HG02642 (cell line): ENCODE data around the gene EPHA3.

Experiments used
- ATAC-seq: cut with Tn5 transposase; IDR thresholded peaks from one replicate; pipeline ENCODE4 v1.9.1; 2021; ENCODE audit warnings: mild to moderate bottlenecking; ENCODE audit not compliant: unreplicated experiment, poor library complexity

Gene EPHA3

DNA sequence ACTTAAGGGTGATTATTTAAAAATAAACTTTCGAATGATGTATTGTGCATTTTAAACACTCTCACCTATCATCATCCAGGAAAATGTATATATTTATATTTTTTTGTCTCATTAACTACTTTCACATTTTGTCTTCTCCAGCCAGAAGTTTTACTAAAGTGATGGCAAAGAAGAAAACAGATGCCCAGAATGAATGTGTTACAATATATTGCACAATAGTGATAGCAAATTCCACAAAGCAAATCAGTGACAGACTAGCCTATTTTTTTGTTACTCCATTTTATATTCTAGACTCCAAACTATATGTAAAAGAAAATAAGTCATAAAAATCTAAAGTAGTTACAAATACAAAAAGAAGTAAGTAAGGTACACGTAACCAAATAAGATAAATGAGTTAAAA lies 414.7 kb downstream of the EPHA3 start:
- ATAC-seq = no peak

GRCh38 chr3:89525609-89526008 lies 418.2 kb downstream of the EPHA3 start:
- ATAC-seq = no peak

DNA sequence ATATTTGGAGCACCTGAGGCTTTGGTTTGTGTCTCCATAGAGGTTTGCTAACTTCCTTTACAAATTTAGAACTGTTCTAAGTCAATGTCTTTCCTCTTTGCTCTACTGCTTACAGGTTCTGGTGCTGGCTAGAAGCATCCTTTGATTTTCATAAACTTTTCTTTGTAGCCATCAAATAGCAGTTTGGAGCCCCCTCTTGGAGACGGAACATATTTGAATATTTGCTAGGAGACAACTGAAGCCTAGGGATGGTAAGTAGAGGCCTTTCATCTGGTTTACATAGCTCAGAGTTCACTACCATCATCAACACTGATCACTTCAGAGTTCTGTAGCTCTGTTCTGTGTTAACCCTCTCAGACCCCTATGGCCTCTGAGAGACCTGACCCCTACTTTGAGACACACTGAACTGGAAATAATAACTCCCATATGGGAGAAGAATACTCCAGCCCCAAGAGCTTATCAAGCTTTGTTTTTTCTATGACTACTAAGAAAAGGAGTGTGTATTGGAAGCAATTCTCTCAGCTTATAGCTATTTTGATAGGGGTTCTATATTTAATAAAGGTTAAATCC lies 420.4 kb downstream of the EPHA3 start:
- ATAC-seq = no peak
